GM21723 (cell line): Measurements from ENCODE around the gene KRTAP9-7.
"Not testable (repeated sequence)": the region's sequence is repeated elsewhere in the genome, so short reads cannot be mapped to it uniquely, and the experiment has no call there.

Source experiments
- ATAC-seq: cut with Tn5 transposase; IDR thresholded peaks from one replicate; pipeline ENCODE4 v1.9.1; 2021; ENCODE audit warnings: mild to moderate bottlenecking, moderate library complexity; ENCODE audit not compliant: unreplicated experiment

KRTAP9-7 gene, protein sequence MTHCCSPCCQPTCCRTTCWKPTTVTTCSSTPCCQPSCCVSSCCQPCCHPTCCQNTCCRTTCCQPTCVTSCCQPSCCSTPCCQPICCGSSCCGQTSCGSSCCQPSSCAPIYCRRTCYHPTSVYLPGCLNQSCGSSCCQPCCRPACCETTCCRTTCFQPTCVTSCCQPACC

DNA sequence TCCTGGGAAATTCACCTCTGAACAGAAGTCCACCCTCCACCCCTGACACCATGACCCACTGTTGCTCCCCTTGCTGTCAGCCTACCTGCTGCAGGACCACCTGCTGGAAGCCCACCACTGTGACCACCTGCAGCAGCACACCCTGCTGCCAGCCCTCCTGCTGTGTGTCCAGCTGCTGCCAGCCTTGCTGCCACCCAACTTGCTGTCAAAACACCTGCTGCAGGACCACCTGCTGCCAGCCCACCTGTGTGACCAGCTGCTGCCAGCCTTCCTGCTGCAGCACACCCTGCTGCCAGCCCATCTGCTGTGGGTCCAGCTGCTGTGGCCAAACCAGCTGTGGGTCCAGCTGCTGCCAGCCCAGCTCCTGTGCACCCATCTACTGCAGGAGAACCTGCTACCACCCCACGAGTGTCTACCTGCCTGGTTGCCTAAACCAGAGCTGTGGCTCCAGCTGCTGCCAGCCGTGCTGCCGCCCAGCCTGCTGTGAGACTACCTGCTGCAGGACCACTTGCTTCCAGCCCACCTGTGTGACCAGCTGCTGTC, at the start of gene KRTAP9-7:
KRTAP9-7 (plus strand) TSS at position 51 of the 543 bp plus-strand sequence; CDS start at position 51, 0 bp downstream.
- not testable (repeated sequence) for ATAC-seq

DNA sequence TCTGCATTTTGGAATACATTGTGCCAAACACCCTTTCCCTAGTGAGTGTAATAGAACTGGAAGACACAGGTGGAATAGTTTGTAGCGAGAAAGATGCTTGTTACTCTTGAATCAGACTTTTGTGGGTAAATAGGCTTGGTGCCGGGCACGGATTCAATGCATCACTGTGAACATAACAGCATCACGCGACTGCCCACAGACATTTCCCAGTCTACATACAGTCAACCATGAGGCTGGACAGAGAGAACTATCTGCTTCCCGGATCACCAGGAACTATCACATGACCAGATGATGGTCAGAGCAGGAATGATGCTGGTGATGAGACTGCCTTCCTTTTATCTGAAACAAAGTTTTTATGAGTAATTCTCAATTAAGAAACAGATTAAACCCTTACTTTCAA, 49.4 kb upstream of the KRTAP9-7 start:
- ATAC-seq: no peak

DNA sequence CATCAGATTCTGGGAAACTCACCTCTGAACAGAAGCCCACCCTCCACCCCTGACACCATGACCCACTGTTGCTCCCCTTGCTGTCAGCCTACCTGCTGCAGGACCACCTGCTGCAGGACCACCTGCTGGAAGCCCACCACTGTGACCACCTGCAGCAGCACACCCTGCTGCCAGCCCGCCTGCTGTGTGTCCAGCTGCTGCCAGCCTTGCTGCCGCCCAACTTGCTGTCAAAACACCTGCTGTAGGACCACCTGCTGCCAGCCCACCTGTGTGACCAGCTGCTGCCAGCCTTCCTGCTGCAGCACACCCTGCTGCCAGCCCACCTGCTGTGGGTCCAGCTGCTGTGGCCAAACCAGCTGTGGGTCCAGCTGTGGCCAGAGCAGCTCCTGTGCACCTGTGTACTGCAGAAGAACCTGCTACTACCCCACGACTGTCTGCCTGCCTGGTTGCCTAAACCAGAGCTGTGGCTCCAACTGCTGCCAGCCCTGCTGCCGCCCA, 48.9 kb upstream of the KRTAP9-7 start, which contains the start of gene KRTAP9-2:
KRTAP9-2 (plus strand) TSS at position 51 of the 498 bp plus-strand sequence; CDS start at position 58, 7 bp downstream.
- not testable (repeated sequence) for ATAC-seq

DNA sequence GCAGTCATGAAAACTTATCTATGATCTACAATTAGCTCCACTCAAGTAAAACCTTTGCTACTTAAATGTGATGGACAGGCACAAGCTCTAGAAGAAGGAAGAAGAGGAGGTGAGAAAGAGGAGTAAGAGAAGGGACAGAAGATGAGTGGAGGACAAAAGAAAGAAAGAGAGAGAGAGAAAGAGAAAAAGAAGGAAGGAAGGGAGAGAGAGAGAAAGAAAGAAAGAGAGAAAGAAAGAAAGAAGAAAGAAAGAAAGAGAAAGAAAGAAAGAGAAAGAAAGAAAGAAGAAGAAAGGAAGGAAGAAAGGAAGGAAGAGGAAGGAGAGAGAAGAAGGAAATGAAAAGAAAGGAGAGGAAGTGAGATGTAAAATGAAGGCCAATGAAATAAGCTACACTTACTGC, 45.4 kb upstream of the KRTAP9-7 start:
- no peak for ATAC-seq

DNA sequence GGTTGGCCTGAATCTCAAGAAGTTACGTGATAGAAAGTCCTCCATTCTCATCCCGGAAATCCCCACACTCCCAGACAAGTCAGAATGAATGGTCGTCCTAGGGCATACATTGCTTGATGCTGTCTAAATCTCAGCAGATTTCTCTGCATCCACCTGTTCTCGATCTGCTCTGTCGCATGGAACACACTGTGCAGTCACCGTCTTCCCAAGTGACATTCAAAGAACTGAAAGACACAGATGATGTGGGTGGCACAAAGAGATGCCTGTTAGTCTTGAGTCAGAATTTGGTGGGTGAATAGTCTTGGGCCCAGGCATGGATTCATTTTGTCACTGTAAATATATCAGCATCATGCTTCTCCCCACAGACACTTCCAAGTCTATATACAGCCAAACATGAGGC, 43.8 kb upstream of the KRTAP9-7 start:
- no peak for ATAC-seq

DNA sequence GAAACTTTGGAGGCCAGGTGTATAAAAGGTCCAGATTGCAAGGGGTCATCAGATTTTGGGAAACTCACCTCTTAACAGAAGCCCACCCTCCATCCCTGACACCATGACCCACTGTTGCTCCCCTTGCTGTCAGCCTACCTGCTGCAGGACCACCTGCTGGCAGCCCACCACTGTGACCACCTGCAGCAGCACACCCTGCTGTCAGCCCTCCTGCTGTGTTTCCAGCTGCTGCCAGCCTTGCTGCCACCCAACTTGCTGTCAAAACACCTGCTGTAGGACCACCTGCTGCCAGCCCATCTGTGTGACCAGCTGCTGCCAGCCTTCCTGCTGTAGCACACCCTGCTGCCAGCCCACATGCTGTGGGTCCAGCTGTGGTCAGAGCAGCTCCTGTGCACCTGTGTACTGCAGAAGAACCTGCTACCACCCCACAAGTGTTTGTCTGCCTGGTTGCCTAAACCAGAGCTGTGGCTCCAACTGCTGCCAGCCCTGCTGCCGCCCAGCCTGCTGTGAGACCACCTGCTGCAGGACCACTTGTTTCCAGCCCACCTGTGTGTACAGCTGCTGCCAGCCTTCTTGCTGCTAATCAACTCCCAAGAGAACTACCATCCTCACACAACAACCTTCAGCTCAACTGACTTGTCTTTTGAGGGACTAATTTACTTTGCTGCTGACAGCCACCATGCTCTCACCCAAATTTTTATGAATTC, 42.9 kb upstream of the KRTAP9-7 start, which contains the start of gene KRTAP9-3:
KRTAP9-3 (plus strand) TSS at position 51 of the 707 bp plus-strand sequence; CDS start at position 104, 53 bp downstream.
- ATAC-seq: not testable (repeated sequence)

DNA sequence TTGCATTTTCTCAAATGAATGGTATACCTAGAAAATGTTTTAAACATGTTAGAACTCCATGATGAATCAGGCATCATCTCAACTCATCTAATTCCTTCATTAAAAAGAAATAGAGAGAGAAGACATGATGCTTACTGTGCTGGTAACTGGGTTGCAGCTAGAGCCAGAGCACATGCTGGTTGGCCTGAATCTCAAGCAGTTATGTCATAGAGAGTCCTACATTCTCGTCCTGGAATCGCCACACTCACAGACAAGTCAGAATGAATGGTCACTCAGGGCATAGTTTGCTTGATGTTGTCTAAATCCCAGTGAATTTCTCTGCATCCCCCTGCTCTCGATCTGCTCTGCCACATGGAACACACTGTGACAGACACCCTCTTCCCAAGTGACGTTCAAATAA, 38.4 kb upstream of the KRTAP9-7 start:
- ATAC-seq: not testable (repeated sequence)

DNA sequence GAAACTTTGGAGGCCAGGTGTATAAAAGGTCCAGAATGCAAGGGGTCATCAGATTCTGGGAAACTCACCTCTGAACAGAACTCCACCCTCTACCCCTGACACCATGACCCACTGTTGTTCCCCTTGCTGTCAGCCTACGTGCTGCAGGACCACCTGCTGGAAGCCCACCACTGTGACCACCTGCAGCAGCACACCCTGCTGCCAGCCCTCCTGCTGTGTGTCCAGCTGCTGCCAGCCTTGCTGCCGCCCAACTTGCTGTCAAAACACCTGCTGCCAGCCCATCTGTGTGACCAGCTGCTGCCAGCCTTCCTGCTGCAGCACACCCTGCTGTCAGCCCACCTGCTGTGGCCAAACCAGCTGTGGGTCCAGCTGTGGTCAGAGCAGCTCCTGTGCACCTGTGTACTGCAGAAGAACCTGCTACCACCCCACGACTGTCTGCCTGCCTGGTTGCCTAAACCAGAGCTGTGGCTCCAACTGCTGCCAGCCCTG, 37.5 kb upstream of the KRTAP9-7 start, which contains the start of gene KRTAP9-8:
KRTAP9-8 (plus strand) TSS at position 51 of the 489 bp plus-strand sequence; CDS start at position 104, 53 bp downstream.
- ATAC-seq: not testable (repeated sequence)

DNA sequence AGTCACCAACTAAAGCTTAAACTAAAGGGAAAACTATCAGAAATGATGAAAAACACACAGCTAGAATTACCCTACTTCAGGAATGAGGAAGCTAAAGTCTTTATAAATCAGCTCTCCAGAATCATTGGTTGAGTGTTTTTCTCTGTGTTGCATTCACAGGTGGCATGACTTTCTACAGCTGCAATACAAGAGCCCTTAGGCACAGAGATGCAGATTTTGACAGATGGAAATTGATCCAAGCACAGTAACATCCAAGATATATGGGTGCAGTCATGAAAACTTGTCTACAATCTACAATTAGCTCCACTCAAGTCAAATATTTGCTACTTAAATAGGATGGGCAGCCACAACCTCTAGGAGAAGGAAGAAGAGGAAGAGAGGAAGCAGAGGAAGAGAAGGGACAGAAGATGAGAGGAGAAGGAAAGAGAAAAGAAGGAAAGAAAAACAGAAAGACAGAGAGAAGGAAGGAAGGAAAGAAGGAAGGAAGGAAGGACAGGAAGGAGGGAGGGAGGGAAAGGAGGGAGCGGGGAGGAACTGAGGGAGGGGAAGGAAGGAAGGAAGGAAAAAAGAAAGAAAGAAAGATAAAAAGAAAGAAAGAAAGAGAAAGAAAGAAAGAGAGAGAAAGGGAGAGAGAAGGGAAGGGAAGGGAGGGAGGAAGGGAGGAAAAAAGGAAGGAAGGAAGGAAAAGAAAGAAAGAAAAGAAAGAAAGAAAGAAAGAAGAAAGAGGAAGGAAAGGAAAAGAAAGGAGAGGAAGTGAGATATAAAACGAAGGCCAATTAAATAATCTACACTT, 28.3 kb upstream of the KRTAP9-7 start:
- ATAC-seq: not testable (repeated sequence)

DNA sequence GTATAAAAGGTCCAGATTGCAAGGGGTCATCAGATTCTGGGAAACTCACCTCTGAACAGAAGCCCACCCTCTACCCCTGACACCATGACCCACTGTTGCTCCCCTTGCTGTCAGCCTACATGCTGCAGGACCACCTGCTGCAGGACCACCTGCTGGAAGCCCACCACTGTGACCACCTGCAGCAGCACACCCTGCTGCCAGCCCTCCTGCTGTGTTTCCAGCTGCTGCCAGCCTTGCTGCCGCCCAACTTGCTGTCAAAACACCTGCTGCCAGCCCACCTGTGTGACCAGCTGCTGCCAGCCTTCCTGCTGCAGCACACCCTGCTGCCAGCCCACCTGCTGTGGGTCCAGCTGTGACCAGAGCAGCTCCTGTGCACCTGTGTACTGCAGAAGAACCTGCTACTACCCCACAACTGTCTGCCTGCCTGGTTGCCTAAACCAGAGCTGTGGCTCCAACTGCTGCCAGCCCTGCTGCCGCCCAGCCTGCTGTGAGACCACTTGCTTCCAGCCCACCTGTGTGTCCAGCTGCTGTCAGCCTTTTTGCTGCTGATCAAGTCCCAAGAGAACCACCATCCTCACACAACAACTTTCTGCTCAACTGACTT, 25.8 kb upstream of the KRTAP9-7 start, which contains the start of gene KRTAP9-4:
KRTAP9-4 (plus strand) TSS at position 51 of the 604 bp plus-strand sequence; CDS start at position 85, 34 bp downstream.
- ATAC-seq: not testable (repeated sequence)

DNA sequence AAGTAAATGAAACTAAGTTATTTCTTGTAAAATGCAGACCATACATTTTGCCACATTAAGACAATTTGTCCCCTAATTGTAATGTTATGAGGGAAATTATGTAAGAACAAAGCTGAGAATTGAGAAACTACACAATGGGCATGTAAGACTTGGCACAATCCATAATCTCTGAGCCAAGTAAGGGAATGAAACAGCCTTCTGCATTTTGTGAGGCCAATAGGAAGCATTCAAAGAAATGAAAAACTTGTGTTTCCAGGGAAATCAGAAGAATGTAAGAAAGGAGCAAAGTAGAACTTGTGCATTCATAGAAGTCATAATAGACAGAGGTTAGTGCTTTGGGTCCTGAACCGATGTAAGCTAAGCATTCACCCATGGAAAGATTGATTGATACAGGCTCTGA, 24.2 kb upstream of the KRTAP9-7 start:
- no peak for ATAC-seq

DNA sequence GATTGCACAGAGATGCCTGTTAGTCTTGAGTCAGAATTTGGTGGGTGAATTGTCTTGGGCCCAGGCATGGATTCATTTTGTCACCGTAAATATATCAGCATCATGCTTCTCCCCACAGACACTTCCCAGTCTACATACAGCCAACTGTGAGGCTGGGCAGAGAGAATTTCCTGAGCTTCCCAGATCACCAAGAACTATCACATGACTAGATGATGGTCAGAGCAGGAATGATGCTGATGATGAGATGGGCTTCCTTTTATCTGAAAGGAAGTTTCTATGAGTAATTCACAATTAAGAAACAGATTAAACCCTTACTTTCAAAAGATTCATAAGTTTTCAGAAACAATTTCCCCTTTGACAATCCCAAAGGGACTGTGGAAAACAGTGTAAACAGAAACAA, 20.6 kb upstream of the KRTAP9-7 start:
- no peak for ATAC-seq

DNA sequence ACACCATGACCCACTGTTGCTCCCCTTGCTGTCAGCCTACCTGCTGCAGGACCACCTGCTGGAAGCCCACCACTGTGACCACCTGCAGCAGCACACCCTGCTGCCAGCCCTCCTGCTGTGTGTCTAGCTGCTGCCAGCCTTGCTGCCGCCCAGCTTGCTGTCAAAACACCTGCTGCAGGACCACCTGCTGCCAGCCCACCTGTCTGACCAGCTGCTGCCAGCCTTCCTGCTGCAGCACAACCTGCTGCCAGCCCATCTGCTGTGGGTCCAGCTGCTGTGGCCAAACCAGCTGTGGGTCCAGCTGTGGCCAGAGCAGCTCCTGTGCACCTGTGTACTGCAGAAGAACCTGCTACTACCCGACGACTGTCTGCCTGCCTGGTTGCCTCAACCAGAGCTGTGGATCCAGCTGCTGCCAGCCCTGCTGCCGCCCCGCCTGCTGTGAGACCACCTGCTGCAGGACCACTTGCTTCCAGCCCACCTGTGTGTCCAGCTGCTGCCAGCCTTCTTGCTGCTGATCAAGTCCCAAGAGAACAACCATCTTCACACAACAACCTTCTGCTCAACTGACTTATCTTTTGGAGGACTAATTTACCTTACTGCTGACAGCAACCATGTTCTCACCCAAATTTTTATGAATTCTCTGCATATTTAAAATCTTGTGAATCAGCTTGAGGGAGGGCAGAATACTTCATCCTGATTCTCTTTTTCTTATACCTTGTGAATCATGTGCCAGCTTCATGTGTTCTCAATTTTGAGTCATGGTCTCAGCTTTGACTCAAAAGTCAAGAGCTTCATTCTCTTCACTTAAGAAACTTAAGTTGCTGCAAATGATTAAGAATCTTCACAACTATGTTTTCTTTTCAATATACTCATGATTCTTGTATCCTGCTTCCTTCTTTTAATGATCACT, 19.9 kb upstream of the KRTAP9-7 start, which contains the start of gene KRTAP9-9:
KRTAP9-9 (plus strand) TSS at position 4 of the 910 bp plus-strand sequence.
- ATAC-seq: not testable (repeated sequence)

DNA sequence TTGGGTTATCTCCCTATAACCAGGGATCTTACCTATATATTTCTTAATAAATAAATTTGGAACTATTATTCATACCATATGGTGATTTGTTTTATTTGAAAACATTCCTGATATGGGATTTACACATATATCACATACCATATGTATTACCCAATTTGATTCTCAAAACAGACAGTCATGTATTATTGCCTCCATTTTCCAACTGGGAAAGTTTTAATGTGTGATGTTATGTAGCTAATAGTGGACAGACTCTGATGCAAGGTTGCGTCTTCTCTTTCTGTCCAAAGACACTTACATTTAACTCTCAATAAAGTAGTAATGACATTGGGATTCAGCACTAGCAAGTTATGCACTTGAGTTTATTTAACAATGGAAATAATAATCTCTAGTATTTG, 19.2 kb upstream of the KRTAP9-7 start:
- no peak for ATAC-seq

DNA sequence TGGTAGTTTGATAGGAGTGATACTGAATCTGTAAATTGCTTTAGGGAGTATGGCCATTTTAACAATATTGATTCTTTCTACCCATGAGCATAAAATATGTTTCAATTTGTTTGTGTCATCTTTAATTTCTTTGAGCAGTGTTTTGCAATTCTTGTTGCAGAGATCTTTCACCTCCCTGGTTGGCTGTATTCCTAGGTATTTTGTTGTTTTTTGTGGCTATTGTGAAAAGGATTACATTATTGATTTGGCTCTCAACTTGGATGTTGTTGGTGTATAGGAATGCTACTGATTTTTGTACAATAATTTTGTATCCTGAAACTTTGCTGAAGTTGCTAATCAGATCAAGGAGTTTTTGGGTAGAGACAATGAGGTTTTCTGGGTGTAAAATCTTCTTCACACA, 17.1 kb upstream of the KRTAP9-7 start:
- ATAC-seq: no peak

DNA sequence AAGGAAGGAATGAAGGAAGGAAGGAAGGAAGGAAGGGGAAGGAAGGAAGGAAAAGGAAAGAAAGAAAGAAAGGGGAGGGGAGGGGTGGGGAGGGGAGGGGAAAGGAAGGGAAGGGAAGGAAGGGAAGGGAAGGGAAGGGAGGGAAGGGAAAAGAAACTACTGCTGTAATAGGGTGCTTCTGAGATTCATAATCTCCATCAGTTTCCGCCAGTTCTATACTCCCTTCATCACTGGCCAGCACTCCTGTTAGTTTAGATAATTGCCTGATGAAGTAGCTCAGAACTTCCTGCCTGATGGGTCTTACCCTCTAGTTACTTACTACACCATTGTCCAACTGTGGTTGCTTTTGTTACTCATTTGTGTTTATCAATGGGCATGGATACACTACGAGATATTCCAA, 12.3 kb upstream of the KRTAP9-7 start:
- ATAC-seq: no peak

DNA sequence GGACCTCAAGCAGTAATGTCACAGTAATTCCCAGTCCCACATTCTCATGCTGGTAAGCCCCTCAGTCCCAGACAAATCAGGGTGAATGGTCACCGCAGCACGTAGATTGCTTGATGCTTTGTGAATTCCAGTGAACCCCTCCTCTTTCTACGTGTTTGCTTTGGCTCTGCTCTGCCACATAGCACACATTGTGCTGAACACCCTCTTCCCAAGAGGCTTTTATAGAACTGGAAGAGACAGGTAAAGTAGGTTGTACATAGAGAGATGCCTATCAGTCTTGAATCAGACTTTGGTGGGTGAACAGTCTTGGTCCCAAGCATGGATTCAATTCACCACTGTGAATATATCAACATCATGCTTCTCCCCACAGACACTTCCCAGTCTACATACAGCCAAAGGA, 10.9 kb upstream of the KRTAP9-7 start:
- ATAC-seq: no peak

DNA sequence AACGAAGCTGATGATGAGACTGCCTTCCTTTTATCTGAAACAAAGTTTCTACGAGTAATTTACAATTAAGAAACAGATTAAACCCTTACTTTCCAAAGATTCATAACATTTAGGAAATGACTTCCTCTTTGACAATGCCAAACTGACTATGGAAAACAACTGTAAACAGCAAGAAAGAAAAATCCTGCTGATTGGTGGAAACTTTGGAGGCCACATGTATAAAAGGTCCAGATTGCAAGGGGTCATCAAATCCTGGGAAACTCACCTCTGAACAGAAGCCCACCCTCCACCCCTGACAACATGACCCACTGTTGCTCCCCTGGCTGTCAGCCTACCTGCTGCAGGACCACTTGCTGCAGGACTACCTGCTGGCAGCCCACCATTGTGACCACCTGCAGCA, 10.4 kb upstream of the KRTAP9-7 start, which contains the start of gene KRTAP9-6:
KRTAP9-6 (plus strand) TSS at position 301 of the 400 bp plus-strand sequence; CDS start at position 301, 0 bp downstream.
- no peak for ATAC-seq

DNA sequence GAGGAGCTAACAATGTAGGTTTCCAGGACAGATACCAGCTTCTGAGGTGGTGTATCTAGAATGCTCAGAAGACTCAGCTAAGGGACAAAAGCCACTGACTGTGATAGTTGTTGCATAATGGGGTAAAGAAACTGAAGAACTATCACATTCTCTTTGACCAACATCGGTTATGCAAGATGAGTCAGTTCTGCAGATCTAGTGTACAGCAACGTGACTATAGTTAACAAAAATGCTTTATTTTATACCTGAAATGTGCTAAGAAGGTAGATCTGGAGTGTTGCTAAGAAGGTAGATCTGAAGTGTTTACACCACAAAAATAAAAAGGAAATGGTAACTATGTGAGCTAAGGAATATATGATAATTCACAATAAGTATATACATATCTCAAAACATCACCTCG, 7.8 kb upstream of the KRTAP9-7 start:
- no peak for ATAC-seq
